ENCODE results near the gene FHOD3.

Gene FHOD3

DNA sequence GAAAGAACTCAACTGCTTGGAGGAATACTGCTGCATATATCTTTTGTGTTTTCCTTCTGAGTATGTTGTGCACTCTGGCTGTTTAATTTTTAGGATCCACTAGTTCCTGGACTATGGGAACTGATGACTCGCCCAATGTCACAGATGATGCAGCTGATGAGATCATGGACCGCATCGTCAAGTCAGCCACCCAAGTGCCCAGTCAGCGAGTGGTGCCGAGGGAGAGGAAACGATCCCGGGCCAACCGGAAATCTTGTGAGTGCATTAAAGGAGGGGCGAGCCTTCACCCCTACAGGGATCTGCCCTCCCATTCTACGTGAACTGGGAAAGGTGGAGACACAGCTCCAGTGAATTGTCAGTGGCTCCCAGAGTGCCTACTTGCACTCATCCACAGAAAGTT is 471.7 kb downstream of the FHOD3 start:
- DNase-seq: no peak

DNA sequence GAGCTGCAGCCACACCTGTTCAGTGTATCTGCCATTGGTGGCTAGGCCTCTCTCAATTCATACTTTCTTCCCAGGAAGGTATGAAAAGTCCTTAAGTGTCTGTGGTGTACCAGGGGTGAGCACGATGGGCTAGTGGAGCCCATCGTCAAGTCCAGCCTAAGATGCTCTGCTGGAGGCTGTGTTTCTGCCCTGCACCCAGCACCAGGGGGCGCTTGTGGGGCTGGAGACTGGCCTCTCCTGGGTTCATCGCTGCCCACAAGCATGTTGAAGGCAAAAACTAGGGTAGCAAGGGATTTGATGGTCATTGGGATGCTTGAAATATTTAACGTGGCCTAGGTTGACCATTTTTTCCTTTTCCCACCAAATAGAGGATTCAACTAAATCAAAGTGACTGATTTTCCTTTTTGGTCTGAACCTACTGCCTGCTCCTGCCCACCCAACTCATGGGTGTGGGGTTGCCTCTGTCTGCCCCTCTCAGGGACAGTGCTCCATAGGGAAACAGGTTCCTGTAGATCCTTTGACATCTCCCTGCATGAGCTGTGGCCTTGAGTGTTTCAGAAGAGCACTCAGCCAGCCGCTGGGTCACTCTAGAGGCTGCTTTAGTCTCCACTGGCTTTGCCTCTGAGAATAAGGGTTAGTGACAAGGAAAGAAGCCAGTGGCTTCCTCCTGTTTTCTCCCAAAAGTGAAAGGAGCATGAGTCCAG is 472.2 kb downstream of the FHOD3 start:
- no peak for DNase-seq

DNA sequence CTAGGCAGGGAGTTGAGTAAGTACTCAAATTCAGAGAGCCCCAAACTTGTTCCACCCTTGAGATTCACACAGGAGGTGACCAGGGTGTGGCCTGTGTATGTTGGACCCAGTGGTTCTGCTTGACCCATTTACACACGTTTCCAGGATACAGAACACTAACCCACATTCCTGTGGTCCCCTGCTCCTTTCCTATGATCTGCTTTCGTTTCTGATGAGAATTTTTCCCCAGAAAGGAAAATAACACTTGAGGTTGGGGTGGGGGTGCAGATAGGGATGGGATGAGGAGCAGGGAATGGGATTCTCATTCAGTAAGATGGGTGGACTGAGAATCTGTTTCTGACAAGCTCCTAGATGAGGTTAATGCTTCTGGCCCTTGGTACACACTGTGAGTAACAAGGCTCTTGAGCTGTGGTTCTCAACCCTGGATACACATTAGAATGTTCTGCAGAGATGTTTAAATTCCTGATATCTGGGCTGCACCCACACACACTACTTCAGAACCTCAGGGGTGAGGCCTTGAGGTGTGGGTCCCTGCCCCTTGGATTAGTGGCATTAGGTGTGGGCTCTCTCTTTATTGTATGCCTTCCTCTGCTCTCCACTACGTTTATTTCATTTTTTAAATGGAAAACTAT is 472.9 kb downstream of the FHOD3 start:
- no peak for DNase-seq

DNA sequence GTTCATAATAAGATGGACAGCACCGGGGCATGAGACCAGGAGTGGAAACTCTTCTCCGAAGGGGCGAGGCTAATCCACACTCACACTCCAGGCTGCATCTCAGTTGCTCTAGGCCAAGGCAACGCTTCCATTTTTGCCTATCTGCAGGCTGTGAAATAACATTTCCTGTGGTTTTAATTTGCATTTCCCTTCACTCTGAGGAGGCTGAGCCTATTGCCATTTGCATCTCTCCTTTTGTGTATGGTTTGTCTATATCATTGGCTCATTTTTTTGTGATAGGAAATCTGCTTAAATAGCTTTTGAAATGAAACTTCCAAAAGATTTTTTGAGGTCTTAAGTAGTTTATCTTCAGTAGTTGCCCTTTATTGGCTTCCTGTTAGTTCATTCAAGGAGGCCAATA is 473.7 kb downstream of the FHOD3 start:
- DNase-seq: no peak

DNA sequence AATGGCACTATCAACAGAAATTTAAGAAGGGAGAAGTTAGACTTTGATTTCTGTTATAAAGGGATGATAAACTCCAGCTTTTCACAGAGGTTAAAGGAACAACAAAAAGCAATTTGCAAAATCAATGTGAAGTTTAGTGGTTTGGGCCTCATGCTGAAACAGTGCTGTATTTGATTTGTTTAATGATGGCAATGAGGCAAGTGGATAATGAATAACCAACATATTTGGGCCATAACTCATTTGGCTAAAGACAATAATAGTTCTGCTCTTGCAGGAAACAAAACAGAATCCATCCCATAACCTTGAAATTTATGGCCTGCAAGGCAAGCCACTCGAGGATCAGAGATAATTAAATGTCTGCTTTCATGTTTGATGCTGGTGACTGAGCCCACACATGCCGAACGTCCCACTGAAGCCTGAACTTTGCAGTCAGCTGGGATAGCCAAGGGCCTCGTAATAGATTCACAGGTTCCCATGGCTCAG is 474.8 kb downstream of the FHOD3 start:
- no peak for DNase-seq

DNA sequence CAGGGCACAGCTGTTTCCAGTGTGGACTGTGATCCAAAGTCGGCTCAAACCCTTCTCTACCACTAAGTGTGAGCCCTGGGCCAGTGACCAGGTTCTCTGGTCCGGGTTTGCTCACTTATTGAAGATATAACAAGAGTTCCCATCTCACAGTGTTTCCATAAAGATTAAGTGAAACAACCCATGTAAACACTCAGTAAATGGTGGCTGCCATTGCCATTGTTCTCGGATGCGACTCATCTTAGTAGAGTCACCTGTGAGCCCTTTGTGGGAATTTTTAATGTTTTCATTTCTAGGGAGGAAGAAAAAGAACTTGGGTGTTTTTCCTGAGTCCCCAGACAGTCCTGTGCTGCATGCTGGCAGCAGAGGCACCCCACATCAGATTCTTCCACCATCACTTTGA is 477.9 kb downstream of the FHOD3 start:
- no peak for DNase-seq

DNA sequence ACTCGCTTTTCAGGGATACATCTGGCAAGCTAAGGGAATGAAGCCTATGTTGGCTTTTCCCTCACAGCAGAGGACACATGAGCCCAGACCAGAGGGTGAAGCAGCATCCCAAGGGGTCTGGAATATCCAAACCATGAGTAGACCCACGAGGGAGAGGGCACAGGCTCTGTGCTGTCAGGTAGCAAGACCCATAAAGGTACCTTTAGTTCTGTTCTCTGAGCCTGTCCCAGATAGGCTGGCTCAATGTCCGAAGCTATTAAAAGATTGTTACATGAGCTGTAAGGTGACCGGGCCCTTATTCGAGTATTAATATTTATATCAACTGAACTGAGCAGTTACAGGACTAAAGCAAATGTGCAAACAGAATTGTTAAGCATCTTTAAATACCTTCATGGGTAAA is 479.1 kb downstream of the FHOD3 start:
- no peak for DNase-seq

DNA sequence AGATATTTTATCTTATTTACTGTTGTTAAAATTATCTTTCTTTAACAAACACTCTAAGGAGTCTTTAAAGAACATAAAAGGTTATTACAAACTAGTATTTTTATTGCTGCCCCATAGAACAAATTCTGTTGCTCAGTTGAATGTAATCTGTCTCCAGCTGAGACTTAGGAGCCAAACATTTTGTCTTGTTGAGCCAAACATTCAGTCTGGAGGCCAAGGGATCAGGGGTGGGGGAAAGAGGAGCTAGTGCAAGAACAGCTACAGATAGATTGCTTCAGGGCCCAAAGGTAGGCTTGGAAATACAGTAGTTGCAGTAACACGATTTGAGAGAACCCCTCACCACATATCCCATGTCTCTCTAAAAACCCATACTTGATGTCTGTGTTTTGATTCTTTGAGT is 480.1 kb downstream of the FHOD3 start:
- no peak for DNase-seq

DNA sequence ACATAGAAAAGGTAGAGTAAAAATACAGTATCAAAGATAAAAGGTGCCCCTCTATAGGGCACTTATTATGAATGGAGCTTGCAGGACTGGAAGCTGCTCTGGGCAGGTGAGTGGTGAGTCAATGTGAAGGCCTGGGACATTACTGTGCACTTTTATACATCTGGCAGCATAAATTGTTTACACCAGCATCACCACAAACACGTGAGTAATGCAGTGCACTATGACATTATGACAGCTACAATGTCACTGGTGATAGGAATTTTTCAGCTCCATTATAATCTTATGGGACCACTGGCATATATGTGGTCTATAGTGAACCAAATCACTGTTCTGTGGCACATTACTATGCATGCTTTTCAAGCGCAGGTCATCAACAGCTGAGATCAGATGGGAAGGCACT is 483.2 kb downstream of the FHOD3 start:
- DNase-seq: no peak

DNA sequence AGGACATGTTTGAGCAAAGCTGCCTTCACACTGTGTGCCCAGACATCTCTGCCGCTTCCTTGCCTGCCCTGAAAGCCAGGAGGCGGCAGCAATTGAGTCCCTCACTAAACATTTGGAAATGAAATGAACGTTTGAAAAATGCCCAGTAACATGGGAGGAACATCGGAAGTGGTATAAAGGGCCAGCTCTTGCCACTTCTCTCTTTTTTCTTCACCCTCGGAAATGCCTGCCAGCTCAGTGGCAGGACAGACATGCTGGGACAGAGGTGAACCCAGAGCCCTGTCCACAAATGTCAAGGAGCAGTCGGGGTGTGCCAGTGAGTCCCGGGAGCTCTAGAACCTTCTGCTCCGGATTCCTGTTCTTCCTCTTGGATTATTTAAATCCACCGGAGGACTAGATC is 485.2 kb downstream of the FHOD3 start:
- no peak for DNase-seq

DNA sequence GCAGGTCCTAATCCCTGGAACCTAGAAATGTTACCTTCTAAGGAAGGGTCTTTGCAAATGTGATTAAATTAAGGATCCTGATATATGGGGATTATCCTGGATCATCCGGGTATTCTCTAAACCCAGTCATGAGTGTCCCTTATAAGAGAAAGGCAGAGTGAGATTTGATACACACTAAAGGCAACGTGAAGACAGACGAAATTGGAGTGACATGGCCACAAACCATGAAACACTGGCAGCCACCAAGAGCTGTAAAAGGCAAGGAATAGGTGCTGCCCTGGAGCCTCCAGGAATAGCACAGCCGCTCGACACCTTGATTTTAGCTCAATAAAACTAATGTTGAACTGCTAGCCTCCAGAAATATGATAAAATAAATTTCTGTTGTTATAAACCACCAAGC is 486.3 kb downstream of the FHOD3 start:
- no peak for DNase-seq

DNA sequence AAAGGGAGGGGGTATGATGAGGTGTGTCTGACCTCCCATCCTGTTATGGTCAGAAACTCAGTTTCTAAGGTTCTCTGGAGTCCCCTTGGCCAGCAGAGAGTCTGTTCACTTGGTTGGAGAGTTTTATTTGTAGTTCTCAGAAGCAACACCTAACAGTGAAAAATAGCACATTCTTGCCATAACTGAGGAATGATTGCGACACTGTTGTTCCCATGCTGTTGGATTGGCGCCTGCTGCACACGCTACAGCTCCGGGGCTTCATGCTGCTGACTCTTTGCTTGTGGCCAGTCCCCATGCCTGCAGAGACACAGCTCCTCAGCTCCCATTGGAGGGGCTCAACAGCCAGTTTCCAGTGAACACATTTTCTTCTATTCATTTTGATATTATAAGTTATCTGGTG is 489.2 kb downstream of the FHOD3 start:
- no peak for DNase-seq

DNA sequence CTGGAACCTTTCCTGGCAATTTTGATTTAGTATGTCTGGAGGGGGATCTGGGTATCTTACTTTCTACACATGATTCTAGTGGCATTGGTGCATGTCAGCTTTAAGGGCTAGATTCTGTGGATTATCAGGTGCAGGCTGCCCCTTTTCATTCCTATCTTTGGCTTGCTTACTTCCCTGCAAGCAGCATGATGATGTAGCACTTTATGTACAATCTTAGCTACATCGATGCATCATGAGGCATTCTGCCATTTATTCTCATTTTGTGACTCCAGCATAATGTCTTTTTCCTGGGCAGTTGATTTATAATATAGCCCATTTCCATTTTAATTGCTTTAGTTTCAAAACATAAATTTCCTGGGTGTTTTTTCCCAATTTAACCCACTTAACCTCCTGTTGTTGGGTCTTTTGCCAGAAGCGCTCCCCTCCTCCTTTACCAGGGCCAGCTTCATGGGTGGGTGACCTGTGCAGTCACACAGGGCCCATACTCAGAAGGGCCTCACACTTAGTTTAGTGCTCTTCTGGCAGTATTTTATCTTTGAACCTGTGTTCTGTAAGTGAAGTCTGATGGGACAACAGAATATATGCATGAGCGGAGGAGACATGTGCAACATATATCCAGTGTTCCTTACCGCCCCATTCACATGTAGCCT is 495.2 kb downstream of the FHOD3 start:
- no peak for DNase-seq

DNA sequence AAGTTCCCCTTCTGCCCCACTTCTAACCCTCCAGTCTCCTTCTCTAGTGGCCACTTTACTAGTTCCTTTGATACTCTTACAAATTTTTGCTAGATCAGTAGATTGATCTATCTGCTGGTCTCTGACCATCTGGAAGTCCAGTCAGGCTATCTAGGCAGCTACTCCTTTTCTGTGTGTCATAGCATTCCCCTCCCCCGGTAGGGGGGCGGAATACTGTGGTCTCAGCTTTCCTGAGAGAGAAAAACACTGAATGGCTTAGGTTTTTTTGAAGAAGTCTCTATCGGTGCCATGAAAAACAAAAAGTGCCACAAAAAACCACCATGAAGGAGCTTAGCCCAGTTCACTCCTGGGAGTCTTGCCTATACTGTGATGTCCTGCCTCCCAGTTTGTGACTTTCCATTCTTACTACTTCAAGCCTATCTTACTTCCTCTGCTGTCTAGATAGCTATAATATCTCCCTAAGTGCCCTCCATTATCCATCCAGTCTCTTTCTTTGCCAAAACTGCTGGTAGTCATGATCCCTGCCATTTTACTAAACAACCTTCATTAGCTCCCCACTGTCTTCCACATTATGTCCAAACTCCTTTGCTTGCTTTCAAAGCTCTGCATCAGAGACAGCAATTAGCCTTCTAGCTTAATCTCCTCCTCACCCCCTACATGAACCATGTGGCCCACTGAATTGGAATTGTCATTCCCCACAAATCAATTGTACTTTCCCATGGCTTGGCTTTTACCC is 501.4 kb downstream of the FHOD3 start:
- DNase-seq: no peak

DNA sequence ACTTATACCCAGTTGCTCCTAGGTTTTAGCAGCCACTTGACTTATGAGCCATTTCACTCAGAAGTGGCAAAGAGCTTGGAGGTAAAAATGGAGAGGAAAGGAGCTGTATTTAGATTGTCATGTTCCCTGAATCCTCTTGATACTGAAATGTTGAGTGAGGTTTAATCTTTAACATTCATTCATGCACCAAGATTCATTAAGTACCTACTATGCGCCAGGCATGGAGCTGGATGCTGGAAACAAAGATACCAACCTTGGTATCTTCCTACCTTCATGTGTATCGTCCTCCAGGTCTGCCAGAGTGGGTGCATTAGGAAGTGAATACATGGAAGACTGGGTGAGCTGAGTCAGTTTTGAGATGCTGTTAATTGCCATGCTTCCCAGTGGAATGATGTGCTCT is 507.6 kb downstream of the FHOD3 start:
- no peak for DNase-seq

DNA sequence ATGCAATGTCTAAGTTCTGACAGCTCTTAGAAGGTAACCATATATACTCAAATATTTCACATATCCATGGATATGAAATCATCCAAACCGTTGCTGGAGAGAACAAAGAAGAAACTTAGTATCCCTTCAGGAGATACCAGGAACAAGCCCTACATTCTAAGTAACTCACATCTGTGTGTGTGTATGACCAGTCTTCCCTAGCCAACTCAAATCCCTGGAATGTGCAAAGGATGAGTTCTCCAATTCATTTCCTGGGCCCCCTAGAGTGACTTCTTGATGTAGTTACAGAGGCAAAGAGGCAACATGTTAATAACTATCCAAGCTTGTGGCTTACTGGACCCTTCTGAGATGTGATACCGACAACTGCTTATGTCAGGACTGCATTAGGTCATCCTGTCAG is 511.2 kb downstream of the FHOD3 start:
- DNase-seq: no peak

DNA sequence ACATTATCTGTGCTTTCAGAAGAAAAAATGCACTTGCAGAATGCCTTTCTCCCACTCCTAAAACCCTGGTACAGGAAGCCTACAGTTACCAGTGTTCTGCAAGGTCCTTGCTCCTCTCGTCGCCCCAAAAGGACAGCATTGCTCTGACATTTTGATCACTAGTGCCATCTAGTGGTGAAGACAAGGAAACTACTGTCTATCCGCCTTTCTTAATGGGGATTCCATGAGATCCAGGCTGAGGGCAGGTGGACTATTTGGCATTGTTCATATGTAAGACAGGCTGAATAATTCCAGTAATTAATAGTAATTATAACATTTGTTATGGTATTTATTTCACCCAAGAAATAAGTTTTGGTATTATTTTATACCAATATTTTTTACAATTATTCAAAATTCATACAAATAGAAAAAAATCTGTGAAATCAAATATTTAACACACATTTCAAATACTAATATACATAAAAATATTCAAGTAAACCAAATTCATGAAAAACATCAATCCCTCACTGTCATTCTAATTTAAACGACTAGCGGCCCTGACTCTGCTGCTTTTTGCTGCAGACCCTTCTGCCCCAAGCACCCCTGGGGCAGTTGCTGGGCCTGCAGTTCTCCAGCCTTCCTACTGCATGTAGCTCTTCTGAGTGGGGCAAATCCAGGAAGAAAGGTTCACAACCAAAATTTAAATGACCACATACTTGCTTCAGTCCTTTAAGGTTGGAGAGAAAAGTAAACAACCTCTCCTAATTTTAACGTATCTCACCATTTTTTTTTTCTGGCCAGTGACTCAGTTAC is 512.3 kb downstream of the FHOD3 start:
- peak; percentile 69 for DNase-seq

DNA sequence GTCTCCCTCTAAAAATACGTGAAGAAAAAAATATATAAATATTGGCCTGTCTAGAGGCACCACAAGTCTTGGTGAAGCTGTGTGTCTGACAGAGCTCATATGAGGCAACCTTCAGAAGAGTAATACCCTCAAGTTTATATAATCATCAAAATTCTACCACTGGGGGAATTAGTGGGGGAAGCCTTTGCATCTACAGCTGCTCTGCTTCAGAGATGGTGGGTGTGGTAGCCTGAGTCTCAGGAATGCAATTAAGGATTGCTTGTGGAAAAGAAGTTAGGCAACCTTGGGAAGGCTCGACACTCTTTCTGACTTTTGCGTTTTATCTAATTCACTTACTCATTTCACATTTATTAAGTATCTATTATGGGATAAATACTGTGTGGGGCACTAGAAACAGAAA is 513.9 kb downstream of the FHOD3 start:
- no peak for DNase-seq

DNA sequence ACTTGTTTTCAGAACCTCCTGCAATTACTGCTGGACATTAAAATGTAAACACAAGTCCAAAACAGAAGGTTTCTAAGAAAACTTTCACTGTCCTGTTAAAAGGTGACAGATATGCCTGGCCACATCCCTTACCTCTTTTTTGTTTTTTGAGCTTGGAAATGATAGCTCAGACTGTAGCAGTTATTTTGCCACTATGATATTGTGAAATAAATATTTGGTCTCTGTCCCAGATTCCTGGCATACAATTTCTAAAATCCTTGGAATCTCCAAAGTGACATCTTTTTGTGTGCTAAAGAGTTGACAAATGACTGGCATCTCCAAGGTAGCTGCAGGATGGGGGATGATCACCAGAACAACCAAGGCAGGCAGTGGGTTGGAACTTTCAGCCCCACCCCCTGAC is 514.4 kb downstream of the FHOD3 start:
- no peak for DNase-seq

DNA sequence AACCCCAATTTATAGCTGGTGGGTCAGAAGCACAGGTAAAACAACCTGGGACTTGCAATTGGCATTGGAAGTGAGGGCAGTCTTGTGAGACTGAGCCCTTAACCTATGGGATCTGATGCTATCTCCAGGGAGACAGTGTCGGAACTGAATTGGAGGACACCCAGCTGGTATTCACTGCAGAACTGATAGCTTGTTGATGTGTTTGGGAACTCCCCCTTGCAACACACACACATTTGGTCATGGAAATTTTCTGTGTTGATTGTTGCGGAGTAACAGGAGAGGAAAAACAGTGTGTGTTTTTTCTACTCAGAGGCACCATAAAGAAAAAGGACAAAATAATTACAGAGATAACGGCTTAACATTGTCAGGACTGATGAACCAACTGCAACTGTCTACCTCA is 515.2 kb downstream of the FHOD3 start:
- DNase-seq: no peak

DNA sequence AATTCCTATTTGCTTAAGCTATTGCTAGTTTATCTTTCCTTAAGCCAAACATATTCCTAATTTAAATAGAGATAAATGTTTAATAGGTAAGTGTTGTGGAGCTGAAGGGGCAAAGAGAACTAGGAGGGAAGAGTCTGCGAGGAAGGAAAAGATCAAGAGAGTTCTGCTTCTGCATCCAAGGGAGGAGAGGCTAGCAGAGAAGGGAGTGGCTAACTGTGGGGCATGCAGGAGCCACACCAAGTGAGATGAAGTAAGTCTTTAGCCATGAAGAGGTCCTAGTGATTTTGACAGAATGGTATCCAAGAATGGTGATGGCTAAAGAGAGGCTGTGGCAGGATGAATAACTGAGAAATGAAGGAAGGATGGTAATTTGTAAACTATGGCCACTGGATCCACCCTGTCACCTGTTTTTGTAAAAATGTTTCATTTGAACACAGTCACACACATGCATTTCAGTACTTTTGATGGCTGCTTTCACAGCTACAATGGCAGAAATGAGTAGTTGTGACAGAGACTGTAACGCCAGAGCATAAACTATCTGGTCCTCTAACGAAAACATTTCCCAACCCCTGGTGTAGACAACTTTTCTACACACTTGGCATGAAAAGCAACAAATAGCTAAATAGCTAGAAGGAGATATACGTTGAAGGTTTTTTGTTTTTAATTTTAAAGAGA is 515.7 kb downstream of the FHOD3 start:
- no peak for DNase-seq

DNA sequence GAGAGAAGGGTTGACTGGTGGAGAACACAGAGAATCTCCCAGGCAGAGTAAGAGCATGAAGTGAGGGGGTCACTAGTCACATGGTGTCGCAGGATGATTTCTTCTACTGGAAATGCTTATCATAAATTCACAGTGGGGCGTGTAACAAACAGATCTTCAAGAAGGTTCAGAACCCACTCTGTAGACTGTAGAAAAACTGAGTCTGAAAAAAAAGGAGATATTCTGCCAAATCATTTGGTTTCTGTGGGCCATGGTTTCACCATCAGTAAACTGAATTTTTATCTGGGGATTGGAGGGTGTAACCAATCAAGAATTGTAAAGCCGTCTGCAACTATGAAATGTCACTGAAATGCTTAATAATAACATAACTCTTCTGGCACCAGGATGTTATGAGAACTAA is 516.3 kb downstream of the FHOD3 start:
- no peak for DNase-seq

Data from midbrain (tissue), 1 donor.